Esophagus muscularis mucosa (tissue), 4 donors: ENCODE results near the gene STK25.

ENCODE experiments used
- EP300 ChIP-seq: sonication (generic); formaldehyde crosslinking; IDR thresholded peaks from one replicate; pipeline ENCODE4 v1.6.1; 2017; ENCODE audit warnings: antibody characterized with exemption
- POLR2A ChIP-seq: fragments of 450-650 bp; IDR thresholded peaks from one replicate; pipeline ENCODE4 v1.6.1; 2017; ENCODE audit warnings: antibody characterized with exemption, moderate library complexity, mild to moderate bottlenecking, low read depth
- POLR2AphosphoS5 ChIP-seq, 2 donors: sonication (generic); formaldehyde crosslinking; IDR thresholded peaks; one replicate each; pipeline ENCODE4 v1.6.1; 2017; ENCODE audit warnings: antibody characterized with exemption in 2 of 2
- TF ChIP-seq, protein P1 (sequence below), 3 experiments: fragments of 200-600 bp in 2 of 3; fragments of 450-650 bp in 1 of 3; sonication (generic) in 2 of 3; IDR thresholded peaks; one replicate each; pipeline ENCODE4 v1.5.1; 2017 to 2019; ENCODE audit warnings: antibody characterized with exemption in 3 of 3, mild to moderate bottlenecking in 2 of 3, moderate library complexity in 1 of 3

DNA sequence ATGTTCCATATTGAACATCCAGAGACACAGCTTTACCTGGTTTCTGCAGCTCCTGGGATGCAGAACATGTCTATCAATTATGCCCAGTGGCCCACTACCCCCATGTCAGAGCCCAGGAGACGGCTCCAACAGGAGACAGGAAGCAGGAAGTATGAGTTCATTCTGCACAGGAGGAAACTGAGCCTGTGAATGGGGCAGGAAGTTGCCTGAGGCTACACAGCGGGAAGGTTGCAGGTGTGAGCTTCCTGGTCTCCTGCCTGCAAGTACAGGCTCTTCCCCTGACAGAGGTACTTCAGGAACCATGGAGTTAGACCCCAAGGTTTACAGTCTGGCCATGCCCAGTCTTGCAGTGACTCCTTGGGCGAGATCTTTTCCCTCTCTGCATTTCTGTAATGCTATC, 47.3 kb upstream of the STK25 start:
- TF ChIP-seq, protein P1, sequence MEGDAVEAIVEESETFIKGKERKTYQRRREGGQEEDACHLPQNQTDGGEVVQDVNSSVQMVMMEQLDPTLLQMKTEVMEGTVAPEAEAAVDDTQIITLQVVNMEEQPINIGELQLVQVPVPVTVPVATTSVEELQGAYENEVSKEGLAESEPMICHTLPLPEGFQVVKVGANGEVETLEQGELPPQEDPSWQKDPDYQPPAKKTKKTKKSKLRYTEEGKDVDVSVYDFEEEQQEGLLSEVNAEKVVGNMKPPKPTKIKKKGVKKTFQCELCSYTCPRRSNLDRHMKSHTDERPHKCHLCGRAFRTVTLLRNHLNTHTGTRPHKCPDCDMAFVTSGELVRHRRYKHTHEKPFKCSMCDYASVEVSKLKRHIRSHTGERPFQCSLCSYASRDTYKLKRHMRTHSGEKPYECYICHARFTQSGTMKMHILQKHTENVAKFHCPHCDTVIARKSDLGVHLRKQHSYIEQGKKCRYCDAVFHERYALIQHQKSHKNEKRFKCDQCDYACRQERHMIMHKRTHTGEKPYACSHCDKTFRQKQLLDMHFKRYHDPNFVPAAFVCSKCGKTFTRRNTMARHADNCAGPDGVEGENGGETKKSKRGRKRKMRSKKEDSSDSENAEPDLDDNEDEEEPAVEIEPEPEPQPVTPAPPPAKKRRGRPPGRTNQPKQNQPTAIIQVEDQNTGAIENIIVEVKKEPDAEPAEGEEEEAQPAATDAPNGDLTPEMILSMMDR (IDR thresholded peaks at IDR 0.05) = no peak
- TF ChIP-seq POLR2A (no peak), EP300 (no peak), POLR2AphosphoS5 (IDR thresholded peaks at IDR 0.05) (no peak)
